Neuron (in vitro differentiated cells): ENCODE results near the gene SRR.

ENCODE experiments used
- H2AFZ ChIP-seq: one replicate; pipeline ENCODE4 v1.6.1; 2013; ENCODE audit warnings: low read depth, mild to moderate bottlenecking, inconsistent platforms, low read length, moderate library complexity
- H3K27me3 ChIP-seq: one replicate; pipeline ENCODE4 v1.6.1; 2013; ENCODE audit warnings: low read length; ENCODE audit not compliant: insufficient read depth
- H3K36me3 ChIP-seq: one replicate; pipeline ENCODE4 v1.6.1; 2013; ENCODE audit warnings: low read length; ENCODE audit not compliant: insufficient read depth
- H3K4me1 ChIP-seq: one replicate; pipeline ENCODE4 v1.6.1; 2013; ENCODE audit warnings: low read length; ENCODE audit not compliant: insufficient read depth
- H3K4me3 ChIP-seq: 2 replicates; pipeline ENCODE4 v1.5.1; 2013; ENCODE audit warnings: mild to moderate bottlenecking, low read length, moderate library complexity
- H3K9me3 ChIP-seq: one replicate; pipeline ENCODE4 v1.6.1; 2013; ENCODE audit warnings: low read length

SRR gene

DNA sequence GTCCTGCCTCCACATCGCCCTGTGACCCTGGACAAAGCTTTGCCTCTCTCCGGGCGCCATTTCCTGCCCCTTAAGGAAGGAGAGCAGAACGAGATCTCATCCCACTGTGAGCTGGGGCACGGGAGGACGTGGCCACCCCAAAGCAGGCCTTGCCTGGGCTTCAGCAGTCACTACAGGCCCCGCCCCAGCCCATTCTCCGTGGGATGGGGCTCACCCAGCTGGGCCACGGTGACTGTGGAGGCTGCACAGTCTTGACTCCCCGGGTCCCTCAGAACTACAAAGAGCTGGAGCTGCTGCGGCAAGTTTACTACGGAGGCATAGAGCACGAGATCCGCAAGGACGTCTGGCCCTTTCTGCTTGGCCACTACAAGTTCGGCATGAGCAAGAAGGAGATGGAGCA, 68.9 kb downstream of the SRR start:
- peaks cover 42% of the 10 kb centered on the region for H3K36me3 ChIP-seq
- H3K27me3 ChIP-seq, result no peaks in the 10 kb centered on the region
- no peak overlapping the region for H2AFZ ChIP-seq
- no peaks in the 10 kb centered on the region for H3K4me1 ChIP-seq
- no peaks in the 10 kb centered on the region for H3K9me3 ChIP-seq
- no peak overlapping the region for H3K4me3 ChIP-seq

DNA sequence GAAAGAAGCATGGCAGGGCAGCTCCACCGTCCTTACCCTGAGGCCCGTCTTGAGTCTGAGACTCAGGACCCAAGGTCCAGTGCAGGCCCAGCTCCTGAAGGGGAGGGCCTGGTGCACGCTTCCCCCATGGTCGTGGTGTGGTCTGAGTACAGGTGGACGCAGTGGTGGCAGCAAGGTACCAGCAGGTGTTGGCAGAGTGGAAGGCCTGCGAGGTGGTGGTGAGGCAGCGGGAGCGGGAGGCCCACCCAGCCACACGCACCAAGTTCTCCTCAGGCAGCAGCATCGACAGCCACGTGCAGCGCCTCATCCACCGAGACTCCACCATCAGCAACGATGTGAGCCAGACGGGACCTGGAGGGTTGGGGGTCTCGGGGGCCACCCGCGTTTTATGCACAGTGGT, 69.4 kb downstream of the SRR start:
- no peak overlapping the region for H2AFZ ChIP-seq
- no peaks in the 10 kb centered on the region for H3K27me3 ChIP-seq
- peaks cover 46% of the 10 kb centered on the region for H3K36me3 ChIP-seq
- no peak overlapping the region for H3K4me3 ChIP-seq
- no peaks in the 10 kb centered on the region for H3K4me1 ChIP-seq
- no peaks in the 10 kb centered on the region for H3K9me3 ChIP-seq
